ENCODE results near the gene USP9X. TPM values are rescaled to one million over a fixed set of nuclear protein-coding genes. Genes with fewer than 3 reads are reported as not detected.
"Not testable (repeated sequence)": the region's sequence is repeated elsewhere in the genome, so short reads cannot be mapped to it uniquely, and the experiment has no call there.

Gene USP9X
- total RNA-seq, 2 donors from 2014 or later, result 69.1 to 86.2 TPM

DNA sequence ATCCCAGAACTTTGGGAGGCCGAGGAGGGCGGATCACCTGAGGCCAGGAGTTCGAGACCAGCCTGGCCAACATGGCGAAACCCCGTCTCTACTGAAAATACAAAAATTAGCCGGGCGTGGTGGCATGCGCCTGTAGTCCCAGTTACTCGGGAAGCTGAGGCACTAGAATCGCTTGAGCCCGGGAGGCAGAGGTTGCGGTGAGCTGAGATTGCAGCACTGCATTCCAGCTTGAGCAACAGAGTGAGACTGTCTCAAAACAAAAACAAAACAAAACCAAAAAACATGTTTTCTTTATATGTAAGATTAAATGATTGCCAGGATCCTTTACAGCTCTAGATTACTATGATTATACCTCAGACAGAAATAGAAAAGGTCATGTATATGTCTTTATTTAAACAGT lies 66.5 kb downstream of the USP9X start:
- not testable (repeated sequence) for H3K9me3 ChIP-seq (ENCODE audit: control insufficient read depth, low read length, poor library complexity, severe bottlenecking); H3K4me1 Mint-ChIP-seq; H3K4me3 Mint-ChIP-seq; H3K27me3 Mint-ChIP-seq; DNase-seq; H3K36me3 Mint-ChIP-seq (ENCODE audit: low read depth); ATAC-seq
- peak overlapping the region; percentile 56 for H3K27ac Mint-ChIP-seq

DNA sequence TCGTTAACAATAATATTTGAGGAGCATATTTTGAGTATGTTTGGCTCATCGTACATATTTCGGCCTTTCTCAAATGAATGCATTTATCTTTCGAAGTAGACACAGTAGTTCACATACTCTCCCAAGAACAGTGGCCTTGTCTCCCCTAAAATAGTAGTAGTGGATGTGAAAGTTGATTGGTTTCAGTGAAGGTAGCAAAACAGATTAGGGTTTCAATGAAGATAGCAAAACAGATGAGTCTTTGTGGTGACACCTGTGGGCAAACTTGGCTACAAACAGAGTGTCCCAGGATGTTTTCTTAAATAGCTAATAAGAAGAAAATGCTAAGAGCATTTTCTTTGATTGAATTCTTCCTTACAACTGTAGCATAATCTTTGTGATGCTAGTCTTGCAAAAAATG lies 67.0 kb downstream of the USP9X start:
- no peaks in the 10 kb centered on the region for H3K36me3 Mint-ChIP-seq (ENCODE audit: low read depth)
- H3K9me3 ChIP-seq (ENCODE audit: control insufficient read depth, low read length, poor library complexity, severe bottlenecking), result no peaks in the 10 kb centered on the region
- DNase-seq, result no peak
- no peaks in the 10 kb centered on the region for H3K4me1 Mint-ChIP-seq
- H3K27ac Mint-ChIP-seq, result no peak overlapping the region
- H3K4me3 Mint-ChIP-seq, result no peak overlapping the region
- H3K27me3 Mint-ChIP-seq, result no peaks in the 10 kb centered on the region
- ATAC-seq, result no peak

DNA sequence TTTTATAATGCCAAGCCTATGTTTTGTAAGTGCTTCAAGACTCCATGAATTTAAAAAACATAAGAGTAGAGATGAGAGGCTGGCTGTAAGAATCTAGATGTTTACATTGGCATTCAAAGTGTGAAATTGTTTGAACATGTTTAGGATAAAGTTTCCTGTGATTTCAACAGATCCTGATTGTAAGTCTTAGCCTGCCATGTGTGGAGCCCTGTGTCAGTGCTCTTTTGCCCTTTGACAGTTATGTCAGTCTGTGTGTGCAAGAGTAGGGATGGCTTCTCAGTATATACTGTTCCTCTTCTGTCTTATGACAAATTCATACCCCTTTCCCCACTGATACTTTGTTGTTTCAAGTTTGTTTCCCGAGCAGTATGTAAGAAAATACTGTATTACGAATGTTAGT lies 68.2 kb downstream of the USP9X start:
- no peaks in the 10 kb centered on the region for H3K27me3 Mint-ChIP-seq
- H3K4me1 Mint-ChIP-seq, result no peaks in the 10 kb centered on the region
- H3K27ac Mint-ChIP-seq, result no peak overlapping the region
- no peak for ATAC-seq
- H3K4me3 Mint-ChIP-seq, result peak overlapping the region; percentile 3
- H3K36me3 Mint-ChIP-seq (ENCODE audit: low read depth), result no peaks in the 10 kb centered on the region
- no peak for DNase-seq
- H3K9me3 ChIP-seq (ENCODE audit: control insufficient read depth, low read length, poor library complexity, severe bottlenecking), result no peaks in the 10 kb centered on the region

GRCh38 chrX:41153957-41154356 lies 68.7 kb downstream of the USP9X start:
- ATAC-seq (no peak), DNase-seq (no peak)
- no peaks in the 10 kb centered on the region for H3K36me3 Mint-ChIP-seq (ENCODE audit: low read depth)
- no peaks in the 10 kb centered on the region for H3K4me1 Mint-ChIP-seq
- H3K4me3 Mint-ChIP-seq, result no peak overlapping the region
- no peaks in the 10 kb centered on the region for H3K9me3 ChIP-seq (ENCODE audit: control insufficient read depth, low read length, poor library complexity, severe bottlenecking)
- peak overlapping the region; percentile 2 for H3K27ac Mint-ChIP-seq
- H3K27me3 Mint-ChIP-seq, result no peaks in the 10 kb centered on the region

GRCh38 chrX:41164449-41164848 lies 79.2 kb downstream of the USP9X start:
- H3K4me3 Mint-ChIP-seq, result no peak overlapping the region
- H3K4me1 Mint-ChIP-seq, result peaks cover 2% of the 10 kb centered on the region
- H3K36me3 Mint-ChIP-seq (ENCODE audit: low read depth), result no peaks in the 10 kb centered on the region
- no peak for DNase-seq
- H3K27ac Mint-ChIP-seq, result no peak overlapping the region
- H3K27me3 Mint-ChIP-seq, result no peaks in the 10 kb centered on the region
- no peak for ATAC-seq
- no peaks in the 10 kb centered on the region for H3K9me3 ChIP-seq (ENCODE audit: control insufficient read depth, low read length, poor library complexity, severe bottlenecking)

DNA sequence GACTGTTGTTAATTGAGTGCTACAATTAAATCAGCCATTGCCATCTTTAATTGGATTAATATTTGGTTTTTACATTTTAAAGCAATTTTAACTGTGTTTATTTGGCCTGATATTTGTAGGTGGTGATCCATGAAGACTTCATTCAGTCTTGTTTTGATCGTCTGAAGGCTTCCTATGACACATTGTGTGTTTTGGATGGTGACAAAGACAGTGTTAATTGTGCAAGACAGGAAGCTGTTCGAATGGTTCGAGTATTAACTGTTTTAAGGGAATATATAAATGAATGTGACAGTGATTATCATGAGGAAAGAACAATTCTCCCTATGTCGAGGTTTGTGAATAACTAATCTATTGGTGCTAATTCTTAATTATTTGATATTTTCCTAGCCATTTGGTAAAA lies 82.6 kb downstream of the USP9X start:
- ATAC-seq, result no peak
- Mint-ChIP-seq H3K27me3 (no peaks in the 10 kb centered on the region), H3K4me1 (peaks cover 2% of the 10 kb centered on the region)

DNA sequence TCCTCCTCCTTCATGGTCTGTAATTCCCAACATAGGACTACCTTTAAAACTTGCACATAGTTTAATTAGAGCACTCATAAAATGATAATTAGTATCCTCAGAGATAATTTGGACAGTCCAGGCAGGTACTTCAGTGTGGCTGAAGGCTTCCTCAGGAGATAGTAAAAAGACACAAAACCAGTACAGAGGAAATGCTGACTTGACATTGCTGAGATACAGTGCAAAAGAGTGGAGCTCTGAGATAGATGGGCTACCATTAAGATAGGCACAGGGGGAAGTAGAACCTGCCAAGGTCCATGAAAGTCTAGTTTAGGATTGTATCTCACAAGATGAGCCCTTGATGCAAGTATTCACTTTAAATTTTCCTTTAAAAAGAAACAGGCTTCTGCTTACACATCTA lies 91.0 kb downstream of the USP9X start:
- no peaks in the 10 kb centered on the region for H3K9me3 ChIP-seq (ENCODE audit: control insufficient read depth, low read length, poor library complexity, severe bottlenecking)
- DNase-seq (no peak), ATAC-seq (peak; percentile 8)
- no peaks in the 10 kb centered on the region for H3K36me3 Mint-ChIP-seq (ENCODE audit: low read depth)
- H3K27ac Mint-ChIP-seq, result no peak overlapping the region
- H3K4me3 Mint-ChIP-seq, result no peak overlapping the region
- H3K4me1 Mint-ChIP-seq, result peaks cover 23% of the 10 kb centered on the region
- H3K27me3 Mint-ChIP-seq, result no peaks in the 10 kb centered on the region

More for the DNA sequence above, 82.6 kb downstream of the USP9X start:
- Mint-ChIP-seq H3K36me3 (ENCODE audit: low read depth) (no peaks in the 10 kb centered on the region), H3K4me3 (no peak overlapping the region), H3K27ac (peak overlapping the region; percentile 67)
- H3K9me3 ChIP-seq (ENCODE audit: control insufficient read depth, low read length, poor library complexity, severe bottlenecking), result no peaks in the 10 kb centered on the region
- no peak for DNase-seq

DNA sequence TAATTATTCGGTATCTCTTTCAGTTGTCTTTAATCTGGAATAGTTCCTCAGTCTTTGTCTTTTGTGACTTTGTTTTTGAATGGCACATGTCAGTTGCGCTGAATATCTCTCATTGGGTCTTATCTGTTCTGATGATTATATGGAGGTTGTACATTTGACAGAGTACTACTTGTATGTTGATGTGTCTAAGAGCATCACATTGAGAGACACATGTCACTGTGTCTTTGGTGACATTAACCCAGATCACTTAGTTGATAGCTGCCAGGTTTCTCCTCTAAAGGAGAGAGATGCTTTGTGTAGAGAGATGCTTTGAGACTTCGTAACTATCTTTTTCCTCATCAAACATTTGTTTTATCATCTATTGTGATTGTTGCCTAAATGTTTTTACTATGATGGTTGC lies 92.1 kb downstream of the USP9X start:
- ATAC-seq, result no peak
- Mint-ChIP-seq H3K4me1 (peaks cover 25% of the 10 kb centered on the region), H3K27ac (peak overlapping the region; percentile 39)

GRCh38 chrX:41178201-41178600 lies 93.0 kb downstream of the USP9X start:
- Mint-ChIP-seq H3K36me3 (ENCODE audit: low read depth) (no peaks in the 10 kb centered on the region), H3K27me3 (no peaks in the 10 kb centered on the region), H3K27ac (peak overlapping the region; percentile 39), H3K4me3 (peak overlapping the region; percentile 36), H3K4me1 (peaks cover 25% of the 10 kb centered on the region)
- H3K9me3 ChIP-seq (ENCODE audit: control insufficient read depth, low read length, poor library complexity, severe bottlenecking), result no peaks in the 10 kb centered on the region
- no peak for DNase-seq
- ATAC-seq, result peak; percentile 44

More for the DNA sequence above, 92.1 kb downstream of the USP9X start:
- Mint-ChIP-seq H3K27me3 (no peaks in the 10 kb centered on the region), H3K4me3 (no peak overlapping the region), H3K36me3 (ENCODE audit: low read depth) (no peaks in the 10 kb centered on the region)
- DNase-seq, result no peak
- no peaks in the 10 kb centered on the region for H3K9me3 ChIP-seq (ENCODE audit: control insufficient read depth, low read length, poor library complexity, severe bottlenecking)

- H3K4me3 Mint-ChIP-seq, result peak overlapping the region; percentile 19
- H3K9me3 ChIP-seq (ENCODE audit: control insufficient read depth, low read length, poor library complexity, severe bottlenecking), result no peaks in the 10 kb centered on the region
- no peaks in the 10 kb centered on the region for H3K27me3 Mint-ChIP-seq
- ATAC-seq, result peak; percentile 70
- peaks cover 3% of the 10 kb centered on the region for H3K36me3 Mint-ChIP-seq (ENCODE audit: low read depth)
- H3K27ac Mint-ChIP-seq, result peak overlapping the region; percentile 74
- H3K4me1 Mint-ChIP-seq, result peaks cover 25% of the 10 kb centered on the region
- peak in 2 of 3 donors; percentile 6 to 11 for DNase-seq
Observed at GRCh38 chrX:41180194-41180908, 95.1 kb downstream of the USP9X start.

GRCh38 chrX:41184312-41184711 lies 99.1 kb downstream of the USP9X start:
- no peaks in the 10 kb centered on the region for H3K27me3 Mint-ChIP-seq
- H3K27ac Mint-ChIP-seq, result peak overlapping the region; percentile 9
- peaks cover 3% of the 10 kb centered on the region for H3K36me3 Mint-ChIP-seq (ENCODE audit: low read depth)
- peak; percentile 42 for ATAC-seq
- no peaks in the 10 kb centered on the region for H3K9me3 ChIP-seq (ENCODE audit: control insufficient read depth, low read length, poor library complexity, severe bottlenecking)
- peaks cover 12% of the 10 kb centered on the region for H3K4me1 Mint-ChIP-seq
- H3K4me3 Mint-ChIP-seq, result no peak overlapping the region
- no peak for DNase-seq

- not testable (repeated sequence) for ATAC-seq; H3K4me3 Mint-ChIP-seq; H3K27ac Mint-ChIP-seq; H3K27me3 Mint-ChIP-seq; H3K36me3 Mint-ChIP-seq (ENCODE audit: low read depth); H3K9me3 ChIP-seq (ENCODE audit: control insufficient read depth, low read length, poor library complexity, severe bottlenecking); DNase-seq
- peaks cover 11% of the 10 kb centered on the region for H3K4me1 Mint-ChIP-seq
Observed at GRCh38 chrX:41186946-41187345, 101.7 kb downstream of the USP9X start.

- ATAC-seq (no peak), DNase-seq (no peak)
- H3K4me1 Mint-ChIP-seq, result peaks cover 10% of the 10 kb centered on the region
- no peaks in the 10 kb centered on the region for H3K27me3 Mint-ChIP-seq
- H3K4me3 Mint-ChIP-seq, result no peak overlapping the region
- peak overlapping the region; percentile 11 for H3K27ac Mint-ChIP-seq
- no peaks in the 10 kb centered on the region for H3K9me3 ChIP-seq (ENCODE audit: control insufficient read depth, low read length, poor library complexity, severe bottlenecking)
- H3K36me3 Mint-ChIP-seq (ENCODE audit: low read depth), result peaks cover 11% of the 10 kb centered on the region
Observed at GRCh38 chrX:41189156-41189555, 103.9 kb downstream of the USP9X start.

DNA sequence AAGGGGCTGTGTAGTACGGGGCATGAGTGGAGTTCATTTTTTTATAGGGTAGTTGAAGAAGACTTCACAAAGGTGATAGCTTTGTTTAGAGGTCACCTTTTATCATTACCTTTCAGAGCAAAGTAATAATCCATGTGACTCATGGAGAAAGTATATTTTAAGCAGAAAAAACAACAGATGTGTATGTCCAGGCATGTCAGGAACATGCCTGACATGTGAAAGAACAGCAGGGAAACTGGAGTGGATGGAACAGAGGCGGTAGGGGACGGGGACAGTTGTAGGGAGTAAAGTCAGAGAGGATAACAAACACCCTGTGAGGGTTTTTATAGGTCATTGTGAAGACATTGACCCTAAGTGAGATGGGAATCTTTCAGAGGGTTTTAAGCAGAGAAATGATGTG lies 107.6 kb downstream of the USP9X start:
- Mint-ChIP-seq H3K4me3 (no peak overlapping the region), H3K4me1 (peaks cover 6% of the 10 kb centered on the region), H3K36me3 (ENCODE audit: low read depth) (peaks cover 11% of the 10 kb centered on the region), H3K27ac (no peak overlapping the region), H3K27me3 (no peaks in the 10 kb centered on the region)
- DNase-seq (no peak), ATAC-seq (no peak)
- no peaks in the 10 kb centered on the region for H3K9me3 ChIP-seq (ENCODE audit: control insufficient read depth, low read length, poor library complexity, severe bottlenecking)

All from T-helper 17 cell (primary cell).